Fibroblast of villous mesenchyme (primary cell): ENCODE data around the gene DDX28. TPM values are rescaled to one million over a fixed set of nuclear protein-coding genes. Genes with fewer than 3 reads are reported as not detected.

Source experiments
- DNase-seq: peaks from one replicate; pipeline ENCODE4 v3.0.0-alpha.2; 2010; ENCODE audit warnings: low read depth
- H3K4me3 ChIP-seq: 2 replicates; pipeline ENCODE4 v1.5.1; 2011; ENCODE audit warnings: low read depth, mild to moderate bottlenecking, low read length
- CTCF ChIP-seq: IDR thresholded peaks from 2 replicates; pipeline ENCODE4 v1.5.1; 2012; ENCODE audit warnings: low read depth, mild to moderate bottlenecking, low read length; ENCODE audit not compliant: insufficient read depth
- total RNA-seq: library from RNA; depleted of rRNA; stranded (reverse); fragments of >200 nt; gene quantifications from 2 replicates; pipeline ENCODE4 v1.2.3, GENCODE V29; 2012

DDX28 gene
- total RNA-seq, 1 donor = 12.1 TPM

- TF ChIP-seq CTCF = no peak
- DNase-seq = peak; percentile 19
- no peak overlapping the region for H3K4me3 ChIP-seq
Observed at GRCh38 chr16:67987460-67988160, 35.4 kb downstream of the DDX28 start.

GRCh38 chr16:67986949-67987348 lies 36.1 kb downstream of the DDX28 start:
- DNase-seq = no peak
- no peak for TF ChIP-seq CTCF
- H3K4me3 ChIP-seq = no peak overlapping the region

- TF ChIP-seq CTCF = no peak
- no peak for DNase-seq
- no peak overlapping the region for H3K4me3 ChIP-seq
Observed at GRCh38 chr16:67982011-67982696, 40.9 kb downstream of the DDX28 start.

GRCh38 chr16:67979955-67980678 lies 42.9 kb downstream of the DDX28 start, which contains the start of gene DPEP3:
Gene DPEP3, minus strand, starts transcription at chr16:67980499. Its CDS starts 119 bp downstream, at chr16:67980380.
- peak; percentile 13 for TF ChIP-seq CTCF
- DNase-seq = no peak
- no peak within 1 kb of the TSS for H3K4me3 ChIP-seq

GRCh38 chr16:67977469-67978227 lies 45.4 kb downstream of the DDX28 start:
- no peak overlapping the region for H3K4me3 ChIP-seq
- no peak for DNase-seq
- no peak for TF ChIP-seq CTCF

- no peak for DNase-seq
- H3K4me3 ChIP-seq = no peak overlapping the region
- TF ChIP-seq CTCF = no peak
Observed at GRCh38 chr16:67977005-67977404, 46.0 kb downstream of the DDX28 start.
